GM12892 (cell line): ENCODE data around the gene RANGRF.

ENCODE experiments used
- POLR2A ChIP-seq: IDR thresholded peaks from 2 replicates; pipeline ENCODE4 v1.6.1; 2011; ENCODE audit warnings: low read depth, low read length, control low read depth
- POLR2AphosphoS5 ChIP-seq: IDR thresholded peaks from 2 replicates; pipeline ENCODE4 v1.6.1; 2011; ENCODE audit warnings: low read depth, low read length, control low read depth

DNA sequence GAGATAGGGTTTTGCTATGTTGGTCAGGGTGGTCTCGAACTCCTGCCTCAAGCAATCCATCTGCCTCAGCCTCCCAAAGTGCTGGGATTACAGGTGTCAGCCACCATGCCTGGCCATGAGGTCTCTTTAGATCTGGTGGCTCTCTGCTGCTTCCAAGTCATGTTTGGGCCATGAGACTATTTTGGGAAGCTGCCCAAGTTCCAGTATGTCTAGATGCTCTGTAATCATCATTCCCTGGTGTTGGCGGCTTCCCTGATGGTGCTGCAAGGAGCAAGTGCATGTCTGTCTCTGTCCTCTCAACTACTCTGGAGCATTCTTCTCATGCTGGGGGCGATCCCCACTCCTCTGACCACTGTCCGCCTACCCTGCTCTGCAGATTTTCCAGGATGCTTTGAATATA is 44.8 kb downstream of the RANGRF start:
- TF ChIP-seq POLR2A = no peak
- no peak for TF ChIP-seq POLR2AphosphoS5
